Activated gamma-delta T cell (primary cell): Measurements from ENCODE around the gene ADCY3.
"Not testable (repeated sequence)": the region's sequence is repeated elsewhere in the genome, so short reads cannot be mapped to it uniquely, and the experiment has no call there.

Experiments
- DNase-seq: peaks from one replicate; lab custom pipeline; 2025; lab: John Stamatoyannopoulos, UW

ADCY3 gene

GRCh38 chr2:24844023-24844685 lies 75.9 kb downstream of the ADCY3 start:
- DNase-seq, result no peak

DNA sequence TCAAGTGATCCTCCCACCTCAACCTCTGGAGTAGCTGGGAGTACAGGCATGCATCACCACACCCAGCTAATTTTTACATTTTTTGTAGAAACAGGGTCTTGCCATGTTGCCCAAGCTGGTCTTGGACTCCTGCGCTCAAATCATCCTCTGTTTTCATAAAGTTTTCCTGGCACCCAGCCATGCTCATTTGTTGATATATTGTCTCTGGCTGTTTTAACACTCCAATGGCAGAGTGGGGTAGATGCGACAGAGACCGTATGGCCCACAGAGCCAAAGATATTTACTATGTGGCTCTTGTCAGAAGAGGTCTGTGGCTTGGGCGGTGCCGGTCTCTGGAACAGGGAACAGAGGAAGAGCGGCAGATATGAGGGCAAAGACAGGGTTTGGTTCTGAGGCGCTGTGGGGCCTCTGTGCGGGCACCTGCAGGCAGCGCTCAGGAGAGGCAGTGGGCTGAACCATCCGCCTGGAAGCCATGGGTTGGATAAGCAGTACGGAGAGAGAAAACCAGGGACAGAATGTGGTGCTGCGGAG lies 76.6 kb downstream of the ADCY3 start:
- DNase-seq, result no peak

GRCh38 chr2:24842081-24843050 lies 77.7 kb downstream of the ADCY3 start:
- DNase-seq, result no peak

DNA sequence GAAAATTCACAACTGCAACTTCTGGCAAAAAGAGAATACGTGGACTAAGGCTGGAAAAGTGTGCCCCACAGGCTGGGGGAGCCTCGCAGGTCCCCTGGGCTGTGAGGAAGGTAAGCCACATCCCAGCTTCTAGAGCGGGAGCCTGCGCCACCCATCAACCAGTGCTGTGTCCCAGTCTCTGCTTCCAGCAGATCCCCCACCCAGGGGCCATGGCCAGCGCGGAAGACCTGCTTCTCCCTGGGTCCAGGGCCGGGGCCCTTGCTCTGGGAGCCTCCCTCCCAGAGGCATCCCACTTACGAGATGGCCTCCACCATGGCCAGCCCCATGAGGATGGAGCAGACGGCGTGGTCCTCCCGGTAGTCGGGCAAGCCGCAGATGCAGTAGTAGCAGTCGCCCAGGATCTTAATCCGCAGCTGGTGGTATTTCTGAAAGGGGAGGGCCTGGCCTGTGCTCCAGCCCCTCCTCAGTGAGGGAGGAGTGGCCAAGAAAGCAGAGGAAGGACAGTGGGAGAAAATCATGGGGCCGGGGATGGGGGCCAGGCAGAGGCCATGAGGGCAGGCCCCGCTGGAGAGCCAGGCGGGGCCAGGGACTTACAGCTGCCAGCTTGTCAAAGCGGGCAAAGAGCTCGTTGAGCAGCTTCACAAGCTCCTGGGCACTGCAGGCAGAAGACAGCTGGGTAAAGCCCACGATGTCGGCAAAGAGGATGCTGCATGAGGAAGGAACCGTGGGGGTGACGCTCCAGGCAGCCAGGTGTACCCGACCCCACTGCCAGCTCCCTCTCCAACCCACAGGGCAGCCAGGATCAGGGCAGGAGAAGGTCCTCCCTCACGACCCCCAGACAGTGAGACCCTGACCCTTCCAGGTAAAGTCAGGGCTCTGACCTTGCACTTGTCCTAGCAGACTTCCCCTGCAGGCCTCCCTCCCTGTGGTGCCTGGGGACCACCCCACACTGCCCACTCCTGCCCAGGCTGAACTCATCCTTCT lies 78.8 kb downstream of the ADCY3 start:
- no peak for DNase-seq

GRCh38 chr2:24840164-24840869 lies 79.7 kb downstream of the ADCY3 start:
- DNase-seq, result no peak

DNA sequence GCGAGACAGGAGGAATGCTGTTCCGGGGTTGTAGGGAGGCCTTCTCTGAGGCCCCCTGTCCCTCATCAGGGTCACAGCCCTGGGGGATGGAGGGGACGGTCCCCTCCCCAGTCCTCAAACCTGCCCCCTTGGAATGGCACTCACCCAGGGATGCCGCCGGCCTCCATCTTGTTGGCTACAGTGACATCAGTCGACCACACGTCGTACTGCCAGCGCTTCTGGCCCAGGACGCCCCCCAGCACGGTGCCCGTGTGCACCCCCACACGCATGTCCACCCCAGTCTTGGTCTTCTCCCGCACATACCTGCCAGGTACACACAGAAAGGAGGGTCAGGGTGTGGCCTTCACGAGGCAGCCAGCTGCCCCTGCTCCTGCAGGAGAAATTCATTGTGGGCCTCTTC lies 80.3 kb downstream of the ADCY3 start:
- DNase-seq, result no peak

GRCh38 chr2:24838541-24838940 lies 81.5 kb downstream of the ADCY3 start:
- no peak for DNase-seq

DNA sequence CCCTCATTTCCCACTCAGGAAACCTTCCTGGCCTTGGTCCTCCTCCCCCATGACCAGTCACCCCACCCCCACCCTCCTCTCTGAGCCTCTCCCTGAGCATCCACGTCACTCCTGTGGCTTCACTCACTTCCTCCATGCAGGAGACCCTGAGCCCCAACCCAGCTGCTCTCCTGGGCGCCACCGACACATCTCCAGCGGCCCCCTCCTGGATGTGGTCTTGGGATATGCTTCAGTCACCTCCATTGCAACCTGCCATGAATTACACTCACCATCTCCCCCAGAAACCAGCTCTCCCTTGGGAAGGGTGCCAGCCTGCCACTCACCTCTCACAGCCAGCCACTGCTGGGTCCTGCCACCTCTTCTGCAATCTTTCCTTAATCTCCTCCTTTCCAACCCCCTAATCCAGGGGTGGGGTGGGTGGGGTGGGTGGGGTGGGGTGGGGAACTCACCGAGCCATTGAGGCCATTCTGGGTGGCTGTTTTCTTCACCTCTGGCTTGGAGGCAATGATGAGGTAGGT lies 82.0 kb downstream of the ADCY3 start:
- no peak for DNase-seq

DNA sequence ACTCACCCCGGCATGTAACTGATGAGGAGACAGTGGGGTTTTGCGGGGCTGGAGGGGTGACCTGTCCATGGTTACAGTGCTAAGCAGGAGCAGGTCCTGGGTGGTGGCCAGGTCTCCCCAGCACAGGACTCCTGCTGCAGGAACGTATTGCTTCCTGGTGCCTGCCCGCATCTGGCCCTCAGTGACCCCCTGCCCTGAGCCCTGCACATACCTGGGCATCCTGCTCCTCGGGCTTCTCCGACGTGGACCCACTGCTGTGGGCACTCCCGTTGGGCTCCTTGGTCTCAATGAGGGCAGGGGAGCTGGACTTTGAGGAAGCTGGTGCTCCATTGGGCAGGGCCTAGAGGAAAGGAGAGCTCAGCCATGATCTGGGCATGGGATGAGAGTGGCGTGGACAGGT lies 83.3 kb downstream of the ADCY3 start:
- no peak for DNase-seq

- no peak for DNase-seq
These were observed 83.8 kb downstream of the ADCY3 start for GRCh38 chr2:24836206-24836605.

DNA sequence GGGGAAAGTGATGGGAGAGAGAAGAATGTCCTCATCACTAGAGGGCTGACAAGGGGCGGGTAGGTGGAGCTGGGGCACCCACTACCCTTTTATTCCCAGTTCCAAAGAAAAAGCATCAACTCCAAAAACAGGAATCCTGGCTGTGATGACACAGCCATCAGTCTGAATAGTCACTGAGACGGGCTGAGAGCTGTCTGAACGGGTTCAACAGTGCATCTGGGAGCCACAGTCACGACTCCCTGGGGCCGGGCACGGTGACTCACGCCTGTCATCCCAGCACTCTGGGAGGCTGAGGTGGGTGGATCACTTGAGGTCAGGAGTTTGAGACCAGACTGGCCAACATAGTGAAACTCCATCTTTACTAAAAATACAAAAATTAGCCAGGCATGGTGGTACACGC lies 84.6 kb downstream of the ADCY3 start:
- DNase-seq, result not testable (repeated sequence)

DNA sequence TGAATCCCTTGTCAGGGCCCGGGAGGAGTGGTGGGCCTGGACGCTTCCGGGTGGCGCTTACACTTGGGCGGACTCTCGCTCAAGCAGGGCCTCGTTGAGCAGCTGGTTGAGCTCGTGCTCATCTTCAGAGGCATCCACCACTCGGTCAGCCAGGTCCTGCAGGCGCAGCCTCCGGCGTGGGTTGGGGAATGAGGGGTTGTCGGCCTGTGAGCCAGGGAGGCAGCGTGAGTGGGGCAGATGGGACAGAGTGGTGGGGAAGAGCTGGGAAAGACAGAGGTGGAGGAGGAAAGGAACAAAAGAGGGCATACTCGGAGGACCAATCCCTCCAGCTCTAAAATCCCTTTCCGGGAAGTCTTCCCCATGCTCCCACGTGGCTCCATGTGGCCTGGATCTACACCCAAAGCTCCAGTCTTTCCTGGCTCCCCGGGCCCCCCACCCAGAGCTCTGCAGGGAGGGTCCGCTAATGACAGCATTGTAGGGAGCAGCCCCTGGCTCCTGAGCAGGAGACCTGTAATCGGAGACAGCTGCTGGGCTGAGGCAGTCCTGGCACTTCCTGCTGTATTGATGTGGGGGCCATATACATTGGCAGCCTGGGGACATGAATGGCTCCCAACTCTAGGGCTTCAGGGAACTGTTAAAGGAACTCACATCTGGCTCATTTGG lies 85.2 kb downstream of the ADCY3 start:
- no peak for DNase-seq

- no peak for DNase-seq
These were observed 86.0 kb downstream of the ADCY3 start for GRCh38 chr2:24833821-24834732.

- DNase-seq, result no peak
These were observed 86.9 kb downstream of the ADCY3 start for GRCh38 chr2:24832931-24833701.

DNA sequence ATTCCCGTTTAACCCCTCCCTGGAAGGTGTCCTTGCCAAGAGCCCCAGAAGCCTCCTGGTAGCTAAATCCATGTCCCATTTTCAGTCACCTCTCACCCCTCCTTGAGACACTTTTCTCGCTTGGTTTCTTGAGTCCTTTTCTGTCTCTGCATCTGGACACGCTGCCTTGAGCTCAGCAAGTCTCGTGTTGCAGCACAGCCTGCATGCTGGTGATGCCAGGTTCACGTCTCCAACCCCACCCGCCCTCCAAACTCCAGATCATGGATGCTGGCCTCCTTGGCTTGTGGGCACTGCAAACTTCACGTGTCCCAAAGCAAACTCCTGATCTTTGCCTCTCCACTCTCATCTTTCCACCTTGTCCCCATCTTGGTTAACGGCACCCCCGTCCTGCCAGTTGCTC lies 87.5 kb downstream of the ADCY3 start:
- no peak for DNase-seq

- DNase-seq, result no peak
These were observed 88.0 kb downstream of the ADCY3 start for GRCh38 chr2:24832073-24832461.

GRCh38 chr2:24831221-24832072 lies 88.6 kb downstream of the ADCY3 start:
- no peak for DNase-seq

- DNase-seq, result no peak
These were observed 89.3 kb downstream of the ADCY3 start for GRCh38 chr2:24830786-24831185.
